ENCODE measurements around the gene CHST1.

Gene CHST1

DNA sequence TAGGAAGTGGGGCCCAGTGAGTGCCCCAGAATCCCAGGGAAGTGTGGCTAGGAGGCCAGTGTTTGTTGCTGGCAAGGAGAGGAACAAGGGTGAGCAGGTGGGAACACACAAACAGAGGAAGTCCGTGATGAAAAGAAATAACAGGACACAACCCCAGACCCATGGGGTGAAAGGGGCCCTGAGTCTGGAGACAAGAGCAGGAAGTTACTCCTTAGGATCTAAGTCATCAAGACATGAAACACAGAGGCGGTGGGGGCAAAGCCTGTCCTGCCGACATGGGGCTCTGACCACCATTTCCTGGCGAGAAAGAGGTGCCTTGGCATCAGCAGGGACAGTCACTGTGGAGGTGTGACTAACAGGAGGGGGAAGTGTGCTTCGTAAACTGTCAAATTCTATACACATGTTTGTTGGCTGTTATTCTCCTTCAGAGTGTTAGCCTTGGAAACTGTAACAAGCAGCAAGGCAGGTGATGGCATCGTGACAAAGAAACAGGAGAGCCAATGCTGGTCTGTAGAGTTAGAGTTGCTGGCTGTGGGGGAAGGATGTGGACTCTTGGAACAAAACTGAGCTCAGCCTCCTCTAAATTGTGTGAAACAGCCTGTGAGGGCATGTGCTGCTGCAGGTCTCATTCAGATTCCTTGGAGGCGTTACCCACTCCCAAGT lies 21.7 kb downstream of the CHST1 start:
- no peak for DNase-seq

DNA sequence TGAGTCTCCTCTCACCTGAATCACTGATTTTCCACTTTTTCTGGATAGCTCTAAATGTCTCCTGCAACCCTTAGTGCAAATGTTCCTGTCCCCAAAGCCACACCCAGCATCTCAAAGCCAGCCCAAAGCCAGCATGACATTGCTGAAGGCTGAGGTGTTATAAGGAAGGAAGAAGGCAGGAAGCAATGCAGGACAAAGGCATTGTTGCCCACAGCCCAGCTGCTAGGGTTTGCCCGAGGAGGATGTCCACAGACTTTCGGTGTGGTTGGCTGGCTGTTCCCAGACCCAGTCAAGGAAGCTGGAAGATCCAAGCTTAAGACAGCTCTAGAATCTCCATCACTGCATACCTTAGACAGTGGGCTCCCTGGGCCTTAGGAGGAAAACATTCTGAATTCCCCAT lies 23.5 kb downstream of the CHST1 start:
- DNase-seq: no peak

DNA sequence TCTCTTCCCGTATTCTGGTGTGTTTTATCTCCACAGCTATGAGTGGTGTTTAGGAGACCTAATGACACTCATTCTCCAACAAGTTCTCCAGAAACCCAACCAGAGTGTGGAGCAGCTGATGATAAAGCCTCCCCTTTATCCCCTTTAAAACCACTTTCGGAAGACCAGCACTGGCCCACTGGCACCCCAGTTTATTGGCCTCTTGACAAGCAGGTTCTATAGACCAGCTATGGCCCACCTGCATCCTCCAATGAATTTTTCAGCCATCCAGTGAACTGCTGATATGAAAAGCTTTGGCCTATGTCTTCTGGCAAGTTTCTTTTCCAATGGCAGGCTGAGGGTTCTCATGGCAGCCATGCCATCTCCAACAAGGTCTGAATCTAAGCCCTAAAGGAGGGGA lies 27.4 kb downstream of the CHST1 start:
- DNase-seq: no peak

DNA sequence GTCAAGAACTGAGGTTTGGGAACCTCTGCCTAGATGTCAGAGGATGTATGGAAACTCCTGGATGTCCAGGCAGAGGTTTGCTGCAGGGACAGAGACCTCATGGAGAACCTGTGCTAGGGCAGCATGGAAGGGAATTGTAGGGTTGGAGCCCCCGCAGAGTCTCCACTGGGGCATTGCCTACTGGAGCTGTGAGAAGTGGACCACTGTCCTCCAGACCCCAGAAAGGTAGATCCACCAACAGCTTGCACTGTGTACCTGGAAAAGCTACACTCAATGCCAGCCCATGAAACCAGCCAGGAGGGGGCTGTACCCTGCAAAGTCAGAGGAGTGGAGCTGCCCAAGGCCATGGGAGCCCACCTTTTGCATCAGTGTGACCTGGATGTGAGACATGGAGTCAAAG lies 29.5 kb downstream of the CHST1 start:
- DNase-seq: no peak

DNA sequence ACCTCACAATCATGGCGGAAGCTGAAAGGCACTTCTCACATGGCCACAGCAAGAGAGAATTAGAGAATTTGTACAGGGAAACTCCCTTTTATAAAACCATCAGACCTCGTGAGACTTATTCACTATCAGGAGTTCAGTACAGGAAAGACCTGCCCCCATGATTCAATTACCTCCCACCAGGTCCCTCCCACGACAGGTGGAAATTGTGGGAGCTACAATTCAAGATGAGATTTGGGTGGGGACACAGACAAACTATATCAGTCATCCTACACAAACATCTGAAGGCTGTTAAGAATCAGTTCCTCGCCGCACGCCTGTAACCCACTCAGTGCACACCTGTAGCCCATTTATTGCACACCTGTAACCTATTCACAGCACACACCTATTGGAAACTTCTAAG lies 39.8 kb downstream of the CHST1 start:
- DNase-seq: no peak

DNA sequence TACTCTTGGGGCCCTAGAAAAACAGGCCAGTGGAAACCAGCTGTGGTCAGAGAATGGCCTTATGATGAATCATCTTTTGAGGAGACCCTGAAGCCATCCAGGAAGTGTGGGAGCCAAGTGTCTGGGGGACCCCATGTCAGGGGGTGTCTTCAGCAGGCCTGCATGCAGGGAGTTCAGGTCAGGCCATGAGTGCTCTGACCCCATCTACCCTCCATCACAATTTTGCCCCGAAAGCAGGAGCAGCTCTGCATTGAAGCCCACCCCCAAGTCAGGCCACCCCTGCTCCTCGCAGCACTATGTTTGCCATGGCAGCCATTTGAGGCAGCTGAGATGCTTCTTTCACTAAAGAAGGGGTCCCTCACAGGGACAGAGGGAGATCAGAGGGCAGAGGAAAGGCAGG lies 41.3 kb downstream of the CHST1 start:
- no peak for DNase-seq

DNA sequence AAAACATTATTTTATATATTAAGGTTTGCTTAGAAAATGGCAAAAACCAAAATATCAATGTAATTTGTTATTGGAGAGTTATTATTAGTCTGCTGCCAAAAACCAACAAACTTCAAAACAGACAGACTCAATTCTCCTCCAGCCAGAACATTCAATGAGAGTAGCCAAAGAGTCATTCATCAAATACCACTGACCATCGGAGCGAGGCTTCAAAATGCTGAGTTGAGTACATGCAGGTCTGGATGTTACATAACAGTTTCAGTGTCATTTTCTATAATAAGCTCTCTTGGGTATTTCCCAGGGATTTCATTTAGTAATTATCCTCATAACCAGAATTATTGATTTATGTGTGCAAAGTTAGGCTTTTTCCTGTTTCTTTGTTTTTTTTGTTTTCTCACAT lies 42.6 kb downstream of the CHST1 start:
- no peak for DNase-seq

DNA sequence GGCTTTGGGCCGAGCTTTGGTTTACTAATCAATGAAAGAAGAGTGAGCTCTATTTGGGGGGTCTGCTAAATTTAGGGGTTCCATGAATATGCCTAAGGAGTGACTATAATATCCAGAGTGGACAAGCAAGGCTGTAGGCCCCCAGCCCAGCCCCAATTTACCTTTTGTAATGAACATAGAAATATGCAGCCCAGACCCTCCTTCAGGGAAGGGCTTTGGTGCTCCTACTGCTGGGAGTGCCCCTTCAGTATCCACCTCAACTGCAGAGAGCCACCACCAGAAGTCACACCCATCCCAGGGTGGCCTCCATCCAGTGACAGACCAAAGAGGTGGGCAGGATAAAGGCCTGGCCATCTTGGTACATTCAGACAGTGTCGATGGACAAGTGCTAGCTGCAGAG lies 43.1 kb downstream of the CHST1 start:
- DNase-seq: no peak

DNA sequence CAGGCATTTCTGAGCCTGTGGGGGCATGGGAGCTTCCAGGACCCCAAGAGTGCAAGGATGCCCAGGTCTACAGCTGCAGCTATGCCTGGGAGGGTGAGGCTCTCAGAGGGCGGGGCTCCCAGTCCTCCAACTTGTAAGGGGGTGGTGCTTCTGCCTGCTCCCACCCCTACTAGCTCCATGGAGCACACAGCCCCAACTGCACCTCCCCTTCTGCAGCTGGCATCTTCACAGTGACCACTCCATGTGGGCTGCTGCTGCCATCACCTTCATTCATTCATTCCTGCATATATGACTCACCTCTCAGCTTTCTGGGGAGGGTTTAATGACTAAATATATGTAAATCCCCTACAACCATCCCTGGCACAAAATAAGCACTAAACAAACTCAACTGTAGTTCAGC lies 43.8 kb downstream of the CHST1 start:
- no peak for DNase-seq

DNA sequence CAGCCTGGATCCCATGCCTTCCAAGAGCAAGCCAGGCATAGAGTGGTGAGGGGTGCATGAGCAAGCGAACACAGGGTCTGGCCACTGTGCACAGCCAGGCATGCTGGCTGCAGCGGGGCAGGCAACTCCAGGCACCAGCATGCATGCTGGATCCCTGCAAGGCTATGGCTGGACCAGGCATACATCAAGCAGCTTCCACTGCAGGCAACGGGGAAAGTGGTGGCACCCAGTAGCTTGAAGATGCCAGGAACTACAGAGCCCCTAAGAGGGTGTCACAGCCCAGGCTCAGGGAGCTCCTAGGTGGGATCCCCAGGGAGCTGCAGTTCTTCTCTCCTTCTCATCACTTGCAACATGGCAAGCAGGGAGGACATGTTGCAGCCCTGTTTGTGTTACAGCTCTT lies 45.2 kb downstream of the CHST1 start:
- DNase-seq: no peak

DNA sequence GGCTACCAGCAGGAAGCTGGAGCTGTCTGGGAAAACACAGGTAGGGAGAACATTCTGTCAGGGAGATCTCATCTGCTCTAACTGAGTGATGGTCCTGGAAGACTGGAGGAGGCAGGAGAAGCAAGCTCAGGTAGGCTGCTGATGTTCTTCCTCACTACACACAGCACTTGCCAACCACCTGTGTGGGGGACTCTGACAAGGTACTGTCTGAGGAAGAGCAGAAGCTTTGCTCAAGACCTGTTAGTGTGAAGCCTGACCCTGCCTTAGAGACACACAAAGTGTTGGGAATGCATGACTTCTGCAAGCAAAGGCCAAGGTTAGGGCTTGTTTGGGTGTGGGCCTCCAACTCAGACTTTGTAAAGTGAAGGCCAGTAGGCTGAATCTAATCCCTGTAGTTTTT lies 46.5 kb downstream of the CHST1 start:
- DNase-seq: no peak

DNA sequence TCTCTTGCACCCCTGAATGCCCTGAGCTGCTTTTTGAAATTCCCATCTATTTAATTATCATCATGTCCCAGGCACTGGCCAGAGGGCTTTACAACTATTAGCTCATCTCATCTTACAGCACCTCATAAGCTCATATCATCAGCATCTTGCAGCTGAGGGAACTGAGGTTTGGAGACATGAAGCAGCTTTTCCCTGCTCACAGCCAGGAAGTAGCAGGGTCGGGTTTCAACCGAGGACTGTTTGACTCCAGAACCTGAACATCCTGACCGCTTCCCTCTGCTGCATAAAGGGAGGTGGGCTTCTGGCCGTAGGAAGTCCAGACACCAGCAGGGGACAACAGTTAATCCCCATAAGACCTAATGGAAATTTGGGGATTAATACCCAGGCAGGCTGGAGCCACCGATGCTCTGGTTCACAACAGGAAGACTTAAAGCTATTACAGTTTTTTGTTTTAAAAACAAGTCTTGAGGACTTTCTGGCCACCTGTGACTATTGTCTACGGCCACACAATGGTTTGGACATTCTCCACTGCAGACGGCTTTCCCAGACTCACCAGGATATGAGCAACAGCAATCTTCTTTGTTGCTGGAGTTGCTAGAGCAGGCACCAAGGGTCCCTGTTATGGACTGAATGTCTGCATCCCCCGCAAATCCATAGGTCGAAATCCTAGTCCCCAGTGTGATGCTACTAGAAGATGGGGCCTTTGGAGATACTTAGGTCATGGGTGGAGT lies 47.4 kb downstream of the CHST1 start:
- DNase-seq: no peak

DNA sequence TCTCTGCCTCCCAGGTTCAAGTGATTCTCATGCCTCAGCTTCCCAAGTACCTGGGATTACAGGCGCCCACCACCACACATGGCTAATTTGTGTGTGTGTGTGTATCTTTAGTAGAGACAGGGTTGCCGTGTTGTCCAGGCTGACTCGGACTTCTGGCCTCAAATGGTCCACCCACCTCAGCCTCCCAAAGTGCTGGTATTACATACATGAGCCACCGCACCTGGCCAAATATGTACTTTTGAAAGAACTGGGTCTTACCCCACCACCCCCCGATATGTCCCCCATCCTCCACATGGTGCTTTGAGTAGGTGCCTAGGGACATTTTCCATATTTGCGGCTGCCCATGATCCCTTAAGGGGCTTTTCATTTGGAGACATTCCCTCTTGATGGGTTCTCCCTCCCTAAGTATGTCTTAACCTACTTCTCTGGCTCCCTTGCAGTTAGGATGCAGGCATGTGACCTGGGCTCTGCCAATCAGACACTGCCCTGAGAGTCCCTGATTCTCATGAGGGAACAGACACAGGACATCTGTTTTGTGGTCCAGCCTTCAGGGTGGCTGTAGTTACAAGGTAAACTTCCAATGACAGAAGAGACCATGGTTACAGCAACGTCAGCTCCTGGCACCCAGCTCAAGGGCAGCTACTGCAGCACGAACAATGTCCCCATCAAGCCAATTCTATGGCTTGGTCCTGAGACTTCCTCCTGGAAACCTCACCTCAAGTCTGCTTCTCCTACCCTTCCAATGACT lies 48.4 kb downstream of the CHST1 start:
- no peak for DNase-seq

DNA sequence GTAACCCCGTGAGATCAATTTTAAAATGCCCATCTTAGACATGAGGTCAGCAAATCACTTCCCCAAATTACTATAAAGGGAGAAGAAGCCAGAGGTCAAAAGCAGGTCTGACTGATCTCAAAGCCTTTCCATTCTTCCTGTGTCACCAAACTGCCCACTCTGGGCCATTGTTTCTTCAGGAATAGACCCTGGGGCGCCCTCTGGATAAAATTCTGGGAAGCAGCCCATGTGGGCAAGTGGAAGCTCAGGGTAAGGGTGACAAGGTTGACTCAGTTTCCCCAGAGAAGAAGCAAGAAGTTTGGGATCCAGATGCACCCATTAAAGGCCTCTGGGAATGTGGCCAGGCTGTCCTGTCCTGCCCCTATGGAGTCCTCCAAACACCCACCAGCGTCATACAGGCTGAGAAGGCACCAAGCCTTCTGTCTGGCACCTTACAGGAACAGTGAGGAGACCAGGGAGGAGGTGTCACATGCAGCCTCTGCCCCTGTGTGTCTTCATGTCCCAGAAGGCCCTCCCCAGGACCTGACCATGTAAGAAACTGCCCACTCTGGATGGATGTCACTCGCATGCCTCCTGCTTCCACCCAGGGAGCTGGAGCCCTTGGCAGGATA lies 50.1 kb downstream of the CHST1 start:
- DNase-seq: no peak

DNA sequence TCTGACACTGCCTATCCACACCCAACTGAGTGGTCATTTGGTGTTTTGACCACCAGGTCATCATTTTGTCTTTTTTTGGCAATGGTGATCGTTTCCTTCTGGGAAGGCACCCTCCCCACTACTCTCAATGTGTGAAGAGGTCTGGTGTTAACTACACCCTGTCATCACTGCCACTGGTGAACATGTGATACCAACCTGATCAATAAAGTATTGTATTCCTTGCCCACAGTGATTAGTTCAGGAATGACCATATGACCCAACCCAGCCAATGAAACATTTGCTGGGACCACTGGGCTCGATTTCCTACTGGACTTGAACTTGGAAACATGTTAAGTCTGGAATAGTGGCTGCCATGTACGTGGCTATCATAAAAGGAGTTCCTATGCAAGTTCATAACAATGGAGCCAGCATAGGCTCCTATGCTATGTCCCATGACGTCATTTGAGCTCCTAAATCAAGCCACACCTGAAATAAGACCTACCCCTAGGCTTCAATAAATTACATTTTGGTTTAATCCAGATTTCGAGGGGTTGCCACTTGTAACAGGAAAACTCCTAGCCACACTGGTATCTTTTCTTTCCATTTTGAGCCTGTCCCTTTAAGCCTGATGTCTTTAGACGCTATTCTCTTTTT lies 51.1 kb downstream of the CHST1 start:
- DNase-seq: no peak

DNA sequence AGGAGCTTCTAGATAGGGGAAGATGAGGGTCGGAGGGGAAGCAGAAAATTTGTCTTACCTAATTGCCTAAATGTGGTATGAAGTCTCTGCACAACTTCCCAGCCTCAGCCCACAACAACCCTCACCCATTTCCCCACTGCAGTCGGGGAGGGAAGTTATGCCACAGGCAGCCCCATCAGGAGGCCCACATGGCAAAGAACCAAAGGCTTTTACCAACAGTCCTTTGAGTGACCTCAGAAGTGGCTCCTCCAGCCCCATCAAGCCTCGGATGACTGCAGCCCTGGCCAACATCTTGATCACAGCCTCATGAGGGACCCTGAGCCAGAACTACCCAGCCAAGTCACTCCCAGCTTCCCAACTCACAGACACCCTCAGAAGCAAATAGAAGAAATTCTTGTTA lies 54.8 kb downstream of the CHST1 start:
- peak; percentile 58 for DNase-seq

DNA sequence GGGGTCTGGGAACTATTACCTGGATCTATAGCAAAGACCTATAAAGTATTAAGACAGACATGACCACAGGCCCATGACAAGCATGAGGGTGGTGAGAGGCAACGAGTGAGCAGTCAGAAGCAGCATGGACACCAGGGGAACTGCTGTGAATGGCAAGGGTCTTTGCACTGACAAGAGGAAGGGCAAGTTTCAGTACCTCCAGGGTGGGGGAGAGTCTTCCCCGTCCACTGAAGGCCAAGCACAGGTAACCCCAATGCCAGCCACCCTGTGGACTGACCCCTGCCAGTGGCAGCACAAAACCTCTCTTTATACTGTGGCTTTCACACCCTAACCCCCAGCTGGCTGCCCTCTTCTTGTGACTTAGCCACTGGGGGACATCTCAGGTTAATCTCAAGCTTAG lies 55.5 kb downstream of the CHST1 start:
- DNase-seq: no peak

DNA sequence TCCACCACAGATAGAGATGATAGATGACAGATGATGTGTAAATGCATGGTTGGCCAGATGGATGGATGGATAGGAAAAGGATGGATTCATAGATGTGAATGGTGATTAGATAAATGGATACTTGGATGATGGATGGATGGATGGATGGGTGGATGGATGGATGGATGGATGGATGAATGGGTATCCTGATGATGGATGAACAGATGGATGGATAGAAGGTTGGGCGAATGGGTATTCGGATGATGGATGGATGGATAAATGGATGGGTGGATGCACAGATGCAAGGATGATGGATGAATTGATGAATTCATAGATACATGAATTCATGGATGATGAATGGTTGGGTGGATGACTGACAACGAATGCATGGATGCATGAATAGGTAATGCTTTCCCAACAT lies 56.1 kb downstream of the CHST1 start:
- DNase-seq: no peak

DNA sequence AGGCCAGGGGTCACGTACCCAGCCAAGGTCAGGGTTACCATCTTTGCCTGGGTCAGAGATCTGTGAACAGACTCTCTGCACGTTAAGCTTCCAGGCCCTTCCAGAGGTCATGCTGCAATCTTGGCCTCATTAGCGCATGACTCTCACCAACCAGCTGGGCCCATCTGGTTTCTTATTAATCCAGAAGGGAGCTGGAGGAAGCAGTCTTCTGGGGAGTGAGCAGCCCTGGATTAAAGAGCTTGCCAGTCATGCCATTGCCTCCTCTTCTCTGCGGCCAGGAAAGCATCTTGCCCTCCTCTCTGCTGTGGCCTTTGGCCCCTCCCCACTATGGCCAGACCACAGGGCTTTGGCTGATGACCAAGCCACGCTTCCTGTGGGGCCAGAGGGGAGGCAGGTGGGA lies 57.4 kb downstream of the CHST1 start:
- no peak for DNase-seq

DNA sequence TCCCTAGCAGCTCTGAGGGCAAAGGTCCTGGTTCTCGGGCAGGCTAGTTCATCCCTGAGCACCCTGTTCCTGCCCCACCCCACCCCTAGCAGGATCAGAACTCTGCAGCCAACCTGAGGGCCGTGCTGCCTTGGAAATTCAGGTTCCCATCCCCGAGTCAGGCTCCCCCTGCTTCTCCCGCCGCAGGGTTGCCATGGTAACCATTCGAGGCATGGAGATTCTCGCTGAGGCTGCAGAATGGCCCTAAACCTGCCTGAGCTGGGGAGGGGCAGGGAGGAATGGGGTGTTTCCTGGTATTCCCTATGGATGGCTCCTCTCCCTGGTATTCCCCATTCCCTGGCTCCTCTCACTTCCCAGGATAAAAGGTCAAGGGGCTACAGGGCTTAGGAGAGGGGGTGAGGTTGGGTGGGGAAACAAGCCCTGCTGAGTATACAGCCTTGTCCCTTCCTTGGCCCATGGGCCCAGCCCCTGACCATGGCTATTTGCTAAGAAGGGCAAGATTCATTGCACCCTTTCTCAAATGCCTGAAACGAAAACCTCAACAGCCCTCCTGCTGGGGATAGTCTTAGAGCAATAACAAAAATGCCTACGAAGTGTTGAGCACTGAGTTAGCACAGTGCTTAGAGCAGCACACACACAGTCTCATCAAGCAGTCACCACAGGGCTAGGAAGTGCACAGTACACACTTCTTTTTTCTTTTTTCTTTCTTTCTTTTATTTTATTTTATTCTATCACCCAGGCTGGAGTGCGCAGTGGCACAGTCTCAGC lies 58.7 kb downstream of the CHST1 start:
- peak; percentile 10 for DNase-seq

DNA sequence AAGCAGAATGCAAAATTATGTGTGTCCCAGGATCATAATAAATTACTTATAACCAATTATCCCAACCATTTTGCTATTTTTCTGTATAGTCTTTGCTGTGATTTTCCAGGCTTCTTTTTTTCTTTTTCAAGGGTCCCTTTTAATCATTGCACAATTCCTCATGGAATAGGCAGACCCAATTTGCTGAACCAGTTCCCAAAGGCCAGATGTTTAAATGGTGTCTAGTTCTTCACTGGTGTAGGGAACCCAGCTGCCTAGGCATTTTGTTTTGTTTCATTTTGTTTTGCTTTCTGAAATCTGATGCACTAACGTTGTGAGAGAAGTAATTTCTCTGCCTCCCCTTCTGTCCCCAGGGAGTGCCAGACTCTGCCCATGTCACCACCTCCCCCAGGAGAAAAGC lies 60.4 kb downstream of the CHST1 start:
- no peak for DNase-seq

DNA sequence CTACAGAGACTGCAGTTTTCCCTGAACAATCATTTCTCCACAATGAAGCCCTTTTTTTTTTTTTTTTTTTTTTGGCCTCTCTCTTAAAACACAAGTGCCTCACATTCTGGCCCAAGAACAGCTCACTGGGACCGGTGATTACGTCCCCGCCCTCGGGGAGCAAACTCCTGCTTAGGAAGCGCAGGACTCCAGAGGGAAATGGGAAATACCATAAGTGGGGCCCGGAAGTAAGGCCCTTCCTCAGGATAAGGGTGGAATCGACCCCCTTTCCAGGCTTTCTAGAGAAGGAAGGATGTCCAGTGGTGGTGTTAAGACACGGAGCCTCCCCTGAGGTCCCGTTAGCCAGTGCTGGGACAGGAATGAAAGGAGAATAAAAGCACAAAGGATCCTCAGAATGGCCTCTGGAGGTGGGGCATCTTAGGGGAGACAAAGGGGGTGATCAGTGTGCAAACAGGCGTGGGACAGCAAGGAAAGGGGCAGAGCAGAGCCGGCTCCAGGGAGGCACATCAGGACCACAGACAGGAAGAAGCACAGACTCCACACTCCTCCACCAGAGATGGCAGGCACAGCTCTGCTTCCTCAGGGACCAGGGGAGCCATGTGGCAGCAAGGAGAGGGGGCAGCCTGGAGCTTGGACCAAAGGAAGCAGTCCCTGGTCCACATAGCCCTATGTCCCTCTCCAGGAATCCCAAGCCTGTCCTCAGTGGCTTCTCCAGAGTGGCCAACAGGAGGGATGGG lies 61.3 kb downstream of the CHST1 start:
- no peak for DNase-seq

All from DMS79 treated with DMSO at 0.1 percent for 48 hours (cell line).